K562 (cell line): ENCODE data around the gene OSBPL3. TPM values are rescaled to one million over a fixed set of nuclear protein-coding genes. Genes with fewer than 3 reads are reported as not detected.

Source experiments
- ATAC-seq: fragments of 200-7000 bp; cut with Tn5 transposase; 3 replicates; pipeline ENCODE4 v1.9.1; 2020; ENCODE audit warnings: moderate library complexity
- BruUV-seq: library from RNA; stranded (reverse); fragments of 400-500 nt; replicated peaks from 2 replicates; lab custom pipeline; 2021; lab: Mats Ljungman, UMichigan
- CTCF ChIA-PET: fragments of 300-600 bp; formaldehyde crosslinking; extraction: SDS; loops from one replicate; lab custom pipeline; 2021; ENCODE audit warnings: low intra/inter-chr PET ratio; lab: Yijun Ruan, JAX
- POLR2A ChIA-PET: fragments of 300-600, 350-650 bp; sonication (Branson Sonifier 250); formaldehyde crosslinking; extraction: SDS; loops from one replicate; lab custom pipeline; 2021; ENCODE audit warnings: antibody characterized with exemption, inconsistent platforms; lab: Yijun Ruan, JAX
- DNase-seq, 4 experiments: peaks; one replicate each; pipeline versions ENCODE4 v3.0.0 to v3.0.0-alpha.2; 2011 to 2018; ENCODE audit warnings: low spot score in 3 of 4, mixed read lengths in 3 of 4; ENCODE audit errors: extremely low read depth in 1 of 4
- FAIRE-seq: peaks from 2 replicates; lab custom pipeline; 2011; peaks lifted over from hg19 to GRCh38; lab: Jason Lieb, UNC
- H2AFZ ChIP-seq: 2 replicates; pipeline ENCODE4 v1.6.0; 2011; ENCODE audit warnings: low read depth, low read length, control low read depth, inconsistent platforms
- H3K27ac ChIP-seq: fragments of 200-600 bp; 3 replicates; pipeline ENCODE4 v1.8.0; 2011; ENCODE audit warnings: low read depth, mild to moderate bottlenecking, control low read depth, inconsistent platforms, low read length, moderate library complexity, mixed read lengths; ENCODE audit errors: extremely low read depth
- H3K27me3 ChIP-seq, 2 experiments: fragments of 300-600 bp in 1 of 2; 2 replicates in 1 of 2; 3 replicates in 1 of 2; pipeline versions ENCODE4 v1.6.0 to v1.8.0; 2011; ENCODE audit warnings: inconsistent platforms in 2 of 2, low read length in 2 of 2, mild to moderate bottlenecking in 1 of 2, mixed read lengths in 1 of 2, moderate library complexity in 1 of 2; ENCODE audit not compliant: control insufficient read depth in 2 of 2, insufficient read depth in 2 of 2
- H3K36me3 ChIP-seq: fragments of 300-600 bp; 3 replicates; pipeline ENCODE4 v1.8.0; 2011; ENCODE audit warnings: mild to moderate bottlenecking, low read length, inconsistent platforms; ENCODE audit not compliant: control insufficient read depth, insufficient read depth
- H3K4me1 ChIP-seq, 2 experiments: fragments of 200-600 bp in 1 of 2; replicated peaks in 1 of 2; 2 replicates in 1 of 2; 3 replicates in 1 of 2; pipeline versions ENCODE4 v1.5.1 to v1.8.0; 2011; ENCODE audit warnings: inconsistent platforms in 2 of 2, low read length in 2 of 2, mild to moderate bottlenecking in 1 of 2, mixed read lengths in 1 of 2, moderate library complexity in 1 of 2; ENCODE audit not compliant: control insufficient read depth in 2 of 2, insufficient read depth in 2 of 2
- H3K4me2 ChIP-seq: 2 replicates; pipeline ENCODE4 v1.6.1; 2011; ENCODE audit warnings: low read length, control low read depth, inconsistent platforms, mixed read lengths; ENCODE audit not compliant: insufficient read depth
- H3K4me3 ChIP-seq: fragments of 200-600 bp; sonication (generic), shearing (Covaris generic); 2 replicates; pipeline ENCODE4 v1.5.1; 2016; ENCODE audit warnings: control low read depth, inconsistent platforms
- H3K79me2 ChIP-seq: fragments of 200-600 bp; 3 replicates; pipeline ENCODE4 v1.8.0; 2011; ENCODE audit warnings: low read length, inconsistent platforms; ENCODE audit not compliant: control insufficient read depth, insufficient read depth
- H3K9ac ChIP-seq, 2 experiments: 2 replicates each; pipeline versions ENCODE4 v1.6.0 to v1.6.1; 2011; ENCODE audit warnings: low read depth in 2 of 2, low read length in 2 of 2, control low read depth in 1 of 2, inconsistent platforms in 1 of 2, mild to moderate bottlenecking in 1 of 2, mixed read lengths in 1 of 2; ENCODE audit not compliant: insufficient read depth in 1 of 2
- H3K9me1 ChIP-seq: one replicate; pipeline ENCODE4 v1.6.0; 2011; ENCODE audit warnings: inconsistent platforms, mild to moderate bottlenecking, low read length, moderate library complexity; ENCODE audit not compliant: control insufficient read depth, insufficient read depth
- H3K9me3 ChIP-seq: replicated peaks from 2 replicates; pipeline ENCODE4 v1.5.1; 2011; ENCODE audit warnings: low read depth, low read length, inconsistent platforms; ENCODE audit not compliant: control insufficient read depth, insufficient read depth
- H4K20me1 ChIP-seq: replicated peaks from 2 replicates; pipeline ENCODE4 v1.6.1; 2011; ENCODE audit warnings: low read length, inconsistent platforms, mixed read lengths; ENCODE audit not compliant: control insufficient read depth, insufficient read depth
- CBX2 ChIP-seq: fragments of 200-600 bp; sonication (generic); IDR thresholded peaks from one replicate; pipeline ENCODE4 v1.6.1; 2012; ENCODE audit warnings: mild to moderate bottlenecking, low read length, inconsistent platforms; ENCODE audit not compliant: insufficient read depth, poor library complexity, severe bottlenecking
- EZH2 ChIP-seq: IDR thresholded peaks from 2 replicates; pipeline ENCODE4 v1.6.1; 2012; ENCODE audit warnings: low read depth, mild to moderate bottlenecking, inconsistent platforms, low read length, borderline replicate concordance
- GTF2E2 ChIP-seq: fragments of 200-800 bp; sonication (Bioruptor generic); IDR thresholded peaks from 2 replicates; pipeline ENCODE4 v1.6.1; 2016; ENCODE audit warnings: missing genetic modification characterization, missing compliant biosample characterization
- KDM2B ChIP-seq: fragments of 250-450 bp; sonication (Bioruptor Pico); IDR thresholded peaks from 2 replicates; pipeline ENCODE4 v1.8.0; 2021; ENCODE audit warnings: mild to moderate bottlenecking, moderate library complexity
- MIER1 ChIP-seq: fragments of 450-650 bp; IDR thresholded peaks from 2 replicates; pipeline ENCODE4 v1.6.1; 2016; ENCODE audit warnings: antibody characterized with exemption, mild to moderate bottlenecking, low read depth
- NCOA1 ChIP-seq: fragments of 450-650 bp; IDR thresholded peaks from 2 replicates; pipeline ENCODE4 v1.6.1; 2016; ENCODE audit warnings: low read depth
- NR2C2 ChIP-seq, 2 experiments: fragments of 200-800 bp in 1 of 2; sonication (Bioruptor generic) in 1 of 2; sonication (generic) in 1 of 2; formaldehyde crosslinking in 1 of 2; IDR thresholded peaks; 2 replicates each; pipeline versions ENCODE4 v1.6.1 to v1.8.0; 2016 to 2022; ENCODE audit warnings: mild to moderate bottlenecking in 1 of 2, missing compliant biosample characterization in 1 of 2, missing genetic modification characterization in 1 of 2, missing genetic modification reagents in 1 of 2
- PHF20 ChIP-seq: fragments of 450-650 bp; IDR thresholded peaks from 2 replicates; pipeline ENCODE4 v1.6.1; 2018; ENCODE audit not compliant: partially characterized antibody
- PPARD ChIP-seq: fragments of 250-450 bp; sonication (Bioruptor Pico); IDR thresholded peaks from 2 replicates; pipeline ENCODE4 v1.8.0; 2022; ENCODE audit warnings: inconsistent platforms, mild to moderate bottlenecking, moderate library complexity
- RUNX1 ChIP-seq: sonication (generic); IDR thresholded peaks from 2 replicates; pipeline ENCODE4 v1.6.1; 2016; ENCODE audit warnings: antibody characterized with exemption, low read depth
- SNIP1 ChIP-seq: fragments of 450-650 bp; IDR thresholded peaks from 2 replicates; pipeline ENCODE4 v1.7.1; 2017; ENCODE audit warnings: low read depth, mild to moderate bottlenecking
- TAF1 ChIP-seq: IDR thresholded peaks from 2 replicates; pipeline ENCODE4 v1.6.1; 2011; ENCODE audit warnings: mild to moderate bottlenecking, low read length, moderate library complexity; ENCODE audit not compliant: insufficient read depth, control insufficient read depth, severe bottlenecking; ENCODE audit errors: extremely low read depth
- ZBTB11 ChIP-seq, 3 experiments: fragments of 200-800 bp in 1 of 3; fragments of 250-450 bp in 1 of 3; fragments of 450-650 bp in 1 of 3; sonication (Bioruptor Pico) in 1 of 3; sonication (Bioruptor generic) in 1 of 3; formaldehyde crosslinking in 1 of 3; IDR thresholded peaks; 2 replicates each; pipeline versions ENCODE4 v1.6.1 to v1.8.0; 2016 to 2022; ENCODE audit warnings: mild to moderate bottlenecking in 2 of 3, missing genetic modification characterization in 2 of 3, missing compliant biosample characterization in 1 of 3, moderate library complexity in 1 of 3
- ZNF584 ChIP-seq: fragments of 200-800 bp; sonication (Bioruptor generic); IDR thresholded peaks from 2 replicates; pipeline ENCODE4 v1.6.1; 2016; ENCODE audit warnings: low read depth, mild to moderate bottlenecking, missing genetic modification characterization, missing compliant biosample characterization
- WGBS: fragments of 100-300 bp; shearing (Covaris generic); methylation state at CpG from one replicate; pipeline ENCODE4 v1.1.6; 2016; ENCODE audit warnings: low coverage, mixed read lengths; ENCODE audit not compliant: insufficient coverage; ENCODE audit errors: missing lambda C conversion rate; 5-methylcytosine and 5-hydroxymethylcytosine counted together
- in situ Hi-C: fragments of 300-500 bp; cut with MboI; formaldehyde crosslinking; loops from 4 replicates; pipeline ENCODE4 v1.15.0; 2018; ENCODE audit warnings: inconsistent platforms, mixed read lengths
- intact Hi-C: fragments of 100-400 bp; cut with micrococcal nuclease; formaldehyde crosslinking; loops from 2 replicates; pipeline ENCODE4 v1.14.2; 2022
- polyA plus RNA-seq, 8 experiments: library from polyadenylated mRNA; depleted of rRNA in 4 of 8; stranded (reverse) in 5 of 8; unstranded in 3 of 8; fragments of >200 nt; fragmentation: Nextera tagmentation in 2 of 8; fragmentation: Illumina TruSeq in 1 of 8; extraction: Ambion mirVana in 2 of 8; extraction: Trizol in 1 of 8; gene quantifications; 2 replicates each; pipeline versions ENCODE4 v1.2.1 to v1.2.3, GENCODE V29; 2011 to 2014; ENCODE audit warnings: inconsistent platforms in 1 of 8, missing spikeins in 1 of 8
- total RNA-seq, 7 experiments: library from RNA; depleted of rRNA in 6 of 7; stranded (reverse); fragments of >200 nt in 6 of 7; fragmentation: Illumina TruSeq in 2 of 7; extraction: Trizol in 2 of 7; gene quantifications; 2 replicates each; pipeline versions ENCODE4 v1.2.1 to v1.2.3, GENCODE V29; 2011 to 2021; ENCODE audit warnings: low replicate concordance in 1 of 7

The OSBPL3 gene
- total and polyA plus RNA-seq, 9 of the 15 experiments (the other 6 are each of a cell fraction or from before 2014, with no cell fraction given) = 4.8 to 37.2 (median 26.5) TPM

- ATAC-seq = no peak
- DNase-seq = no peak
- Histone ChIP-seq H3K27ac (no peak overlapping the region), H3K9me1 (no peaks in the 10 kb centered on the region), H3K27me3 (no peaks in the 10 kb centered on the region), H3K36me3 (no peaks in the 10 kb centered on the region; the same call in 2 of the 3 replicates), H3K9ac (no peak overlapping the region), H4K20me1 (no peaks in the 10 kb centered on the region; the same call in 1 of the 2 replicates), H3K4me3 (no peak overlapping the region), H3K9me3 (no peaks in the 10 kb centered on the region), H2AFZ (no peak overlapping the region), H3K4me1 (peaks cover 0 to 2% of the 10 kb centered on the region in 2 experiments; a peak in 2 of 5 replicates), H3K79me2 (peaks cover 87% of the 10 kb centered on the region), H3K4me2 (no peak overlapping the region)
- intact Hi-C loops (no loop called here), in situ Hi-C loops (no loop called here)
- TF ChIP-seq NR2C2 (CRISPR knock-in tag; IDR thresholded peaks at IDR 0.05) (no peak), NR2C2 (tag; IDR thresholded peaks at IDR 0.05) (no peak), KDM2B (CRISPR knock-in tag) (no peak), EZH2 (no peak), PHF20 (no peak), GTF2E2 (no peak), SNIP1 (no peak), TAF1 (no peak), ZNF584 (CRISPR knock-in tag) (no peak), RUNX1 (no peak), ZBTB11 (CRISPR knock-in tag; IDR thresholded peaks at IDR 0.05) (no peak), CBX2 (no peak), NCOA1 (no peak), MIER1 (no peak), PPARD (CRISPR knock-in tag) (no peak)
- ChIA-PET CTCF (no interaction called here), POLR2A (interaction anchor here (2.6 kb wide), 1 partner anchor 8 kb away, joined by 9 read pairs; no protein-coding TSS in a partner anchor)
- no TSS peak for BruUV-seq
- no peak for FAIRE-seq
- 86% methylated on average over 1 of the region's 1 CpG for WGBS
Measured at GRCh38 chr7:24946467-24946866, 33.5 kb downstream of the OSBPL3 start.
